Fibroblast of upper back skin (primary cell): ENCODE measurements around the gene MFAP3.

Experiments used
- DNase-seq: peaks from one replicate; pipeline ENCODE4 v3.0.0-alpha.2; 2013

Gene MFAP3

DNA sequence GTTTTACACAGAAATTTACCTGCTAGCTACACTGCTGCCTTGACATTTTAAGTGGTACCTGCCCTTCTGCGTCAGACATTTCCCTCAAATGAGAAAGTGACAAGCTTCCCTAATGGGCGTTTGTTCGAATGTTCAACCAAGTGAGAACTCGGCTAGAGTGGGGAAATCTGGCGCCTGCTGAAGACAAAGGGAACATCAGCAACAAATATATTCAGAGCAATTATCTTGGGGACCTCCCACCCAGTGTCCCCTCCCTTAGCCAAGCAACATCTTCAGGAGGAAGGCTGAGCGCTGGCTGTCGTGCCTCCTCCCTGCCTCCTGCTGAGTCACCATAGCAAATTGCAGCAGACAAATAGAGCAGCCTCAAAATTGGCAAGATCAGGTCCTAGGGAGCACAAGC, 57.1 kb downstream of the MFAP3 start:
- no peak for DNase-seq

DNA sequence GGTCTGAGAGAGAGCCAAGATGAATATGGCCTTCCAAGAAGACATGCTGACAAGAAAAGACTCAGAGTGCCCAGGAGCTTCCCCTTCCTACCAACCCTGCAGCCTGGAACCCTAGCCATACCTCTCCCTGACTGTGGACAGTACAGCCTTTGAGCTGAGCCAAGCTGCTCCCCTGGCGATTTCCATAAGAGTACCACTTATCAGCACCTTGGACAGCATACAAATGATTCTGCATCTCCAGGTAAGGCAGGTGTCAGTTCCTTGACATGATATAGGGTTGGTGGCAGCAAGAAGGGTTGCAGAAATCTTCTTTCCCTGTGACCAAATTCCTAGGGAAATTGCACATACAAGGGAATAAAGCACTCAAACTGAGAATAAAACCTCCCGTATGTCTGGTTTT, 58.3 kb downstream of the MFAP3 start:
- no peak for DNase-seq

DNA sequence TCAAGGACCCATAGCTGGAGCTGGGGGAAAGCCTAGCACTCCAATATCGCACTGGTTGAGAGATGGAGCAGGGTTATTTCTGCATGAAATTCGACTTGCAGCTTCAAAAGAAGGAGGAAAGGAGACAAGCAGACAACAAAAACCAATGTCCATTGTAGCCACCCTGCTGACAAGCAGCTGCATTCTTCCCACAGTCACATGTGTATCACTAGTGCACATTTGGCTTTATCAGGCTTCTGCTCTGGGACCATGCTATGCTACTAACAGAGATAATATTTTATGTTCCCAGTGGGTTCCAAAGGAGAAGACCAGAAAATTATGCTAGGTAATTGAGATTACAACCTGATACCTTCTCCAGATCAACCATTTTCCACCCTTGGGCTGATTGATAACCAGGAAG, 59.7 kb downstream of the MFAP3 start:
- no peak for DNase-seq

DNA sequence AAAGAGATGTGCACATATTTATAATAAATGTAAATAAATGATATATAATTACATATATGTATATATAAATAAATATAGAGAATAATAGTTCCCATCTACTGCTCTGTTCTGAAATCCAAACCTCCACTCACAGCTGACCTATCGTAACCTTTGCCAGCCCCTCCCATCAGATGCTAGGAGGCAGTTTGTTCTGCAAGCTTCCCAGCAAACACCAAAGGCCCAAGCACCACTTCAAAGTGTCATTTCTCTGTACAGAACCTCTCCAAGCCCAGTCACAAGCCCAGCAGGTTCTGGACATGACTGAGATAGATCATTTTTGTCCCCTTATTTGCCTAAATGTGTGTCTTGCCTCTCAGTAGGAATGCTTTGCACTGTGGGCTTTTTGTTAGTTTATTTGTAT, 62.4 kb downstream of the MFAP3 start:
- no peak for DNase-seq

DNA sequence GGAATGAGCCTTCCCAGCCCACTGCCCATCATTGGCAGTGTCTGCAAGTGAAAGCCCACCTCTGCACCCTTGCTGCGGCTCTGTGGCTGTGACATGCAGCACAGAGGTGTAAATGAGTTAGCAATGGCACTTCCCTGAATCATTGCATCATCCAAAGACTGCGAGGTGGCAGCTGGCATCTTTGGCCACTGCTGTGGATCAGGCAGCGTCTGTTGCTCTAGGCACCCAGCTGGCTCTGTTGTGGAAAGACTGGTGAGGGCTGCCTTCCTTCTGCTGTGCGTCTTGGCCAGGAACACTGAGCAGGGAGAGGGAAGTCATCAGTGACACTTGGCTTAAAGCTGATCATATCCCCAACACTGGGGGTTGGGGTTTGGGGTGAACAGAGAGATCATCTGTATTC, 64.5 kb downstream of the MFAP3 start:
- no peak for DNase-seq
